ENCODE measurements around the gene LST1.
"Not testable (repeated sequence)": the region's sequence is repeated elsewhere in the genome, so short reads cannot be mapped to it uniquely, and the experiment has no call there.

Gene LST1

DNA sequence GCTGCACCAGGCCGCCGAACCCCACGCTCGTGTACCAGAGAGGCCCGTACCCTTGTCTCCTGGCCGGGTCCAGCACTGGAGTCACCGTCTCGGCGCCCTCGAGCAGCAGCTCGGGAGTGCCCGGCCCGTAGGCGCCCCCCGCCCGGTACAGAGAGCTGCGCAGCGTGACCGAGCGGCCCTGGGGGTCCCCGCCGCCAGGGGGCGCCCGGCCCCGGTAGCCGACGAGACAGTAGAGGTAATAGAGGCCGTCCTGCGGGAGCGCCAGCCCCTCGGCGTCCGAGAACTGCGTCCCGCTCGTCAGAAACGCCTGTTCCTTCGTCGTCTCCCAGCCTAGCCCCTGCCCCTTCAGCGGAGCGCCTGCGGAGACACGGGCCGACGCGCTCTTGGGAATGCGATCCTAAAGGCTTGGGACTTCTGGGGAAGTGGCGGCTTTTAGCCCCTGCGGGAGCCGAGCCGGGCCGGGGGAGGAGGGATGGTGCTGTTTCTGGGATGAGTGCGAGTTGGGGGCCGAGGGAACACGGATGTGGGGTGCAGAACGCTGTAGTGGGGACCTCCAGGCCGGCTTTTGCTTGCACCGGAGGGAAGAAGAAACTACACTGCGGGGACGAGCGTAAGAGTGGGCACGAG lies 5.2 kb upstream of the LST1 start:
- DNase-seq (ENCODE audit: low read depth in 2 of 2) = peak; percentile 87 to 89

- DNase-seq (ENCODE audit: low read depth in 2 of 2) = no peak
These were observed 4.4 kb upstream of the LST1 start for GRCh38 chr6:31581434-31582229.

GRCh38 chr6:31582230-31582643 lies 3.8 kb upstream of the LST1 start, which contains the start of gene LTB:
Gene LTB (minus strand): TSS chr6:31582424. CDS start chr6:31582417, 7 bp downstream.
- DNase-seq (ENCODE audit: low read depth in 2 of 2) = peak in 1 of 2 donors; percentile 55

GRCh38 chr6:31585491-31585890 lies 586 bp upstream of the LST1 start:
- no peak for DNase-seq (ENCODE audit: low read depth in 2 of 2)

- DNase-seq (ENCODE audit: low read depth in 2 of 2) = no peak
These were observed 663 bp downstream of the LST1 start for GRCh38 chr6:31586599-31587281.

GRCh38 chr6:31587791-31588777 lies 2.0 kb downstream of the LST1 start:
- no peak for DNase-seq (ENCODE audit: low read depth in 2 of 2)

DNA sequence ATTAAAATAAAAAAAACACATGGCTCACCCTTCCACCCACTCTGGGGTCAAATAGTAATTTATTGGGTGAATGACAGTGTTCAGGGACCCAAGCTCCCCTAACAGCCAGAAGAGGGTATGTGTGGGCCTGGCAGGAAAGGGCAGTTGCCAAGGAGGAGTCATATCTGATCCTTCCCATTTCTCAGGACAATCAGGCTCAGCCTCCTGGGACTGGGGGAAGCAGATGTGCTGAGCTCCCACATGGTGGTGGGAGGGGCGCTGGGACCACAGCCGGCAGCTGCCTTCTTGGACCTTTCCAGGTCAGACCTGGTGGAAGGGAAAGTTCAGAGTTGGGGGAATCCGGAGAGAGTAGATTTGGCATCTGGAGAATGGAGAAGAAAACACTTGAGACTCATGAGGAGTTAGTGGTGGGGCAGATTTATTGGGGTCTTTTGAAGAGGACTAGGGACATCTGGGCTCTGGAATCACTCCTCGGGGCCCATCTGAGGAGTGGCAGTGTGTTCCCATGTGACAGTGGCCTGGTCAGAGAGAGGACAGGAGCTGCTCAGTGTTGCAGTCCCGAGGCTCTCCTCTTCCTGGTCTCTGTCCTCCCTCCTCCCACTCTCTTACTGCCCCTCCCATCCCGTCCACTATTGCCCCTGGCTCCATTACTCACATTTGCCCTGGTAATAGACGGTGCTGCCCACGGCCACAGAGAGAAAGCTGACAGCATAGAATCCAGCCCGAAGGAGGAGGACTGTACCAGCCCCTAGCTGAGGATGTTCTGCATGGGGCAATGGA lies 3.0 kb downstream of the LST1 start:
- no peak for DNase-seq (ENCODE audit: low read depth in 2 of 2)

DNA sequence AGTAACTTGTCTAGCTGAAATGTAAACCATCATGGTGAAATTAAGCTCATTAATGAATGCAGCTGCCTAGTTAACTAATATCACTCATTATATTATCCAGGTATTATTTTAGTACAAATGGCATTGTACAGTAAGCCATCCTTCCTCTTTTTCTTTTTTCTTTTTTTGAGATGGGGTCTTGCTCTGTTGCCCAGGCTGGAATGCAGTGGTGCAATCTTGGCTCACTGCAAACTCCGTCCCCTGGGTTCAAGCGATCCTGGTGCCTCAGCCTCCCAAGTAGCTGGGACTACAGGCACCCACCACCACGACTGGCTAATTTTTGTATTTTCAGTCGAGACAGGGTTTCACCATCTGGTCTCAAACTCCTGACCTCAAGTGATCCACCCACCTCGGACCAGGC lies 4.6 kb downstream of the LST1 start:
- not testable (repeated sequence) for DNase-seq (ENCODE audit: low read depth in 2 of 2)

GRCh38 chr6:31592396-31592771 lies 6.3 kb downstream of the LST1 start:
- no peak for DNase-seq (ENCODE audit: low read depth in 2 of 2)

- DNase-seq (ENCODE audit: low read depth in 2 of 2) = no peak
These were observed 10.9 kb downstream of the LST1 start for GRCh38 chr6:31597006-31597405.

- no peak for DNase-seq (ENCODE audit: low read depth in 2 of 2)
These were observed 21.2 kb downstream of the LST1 start for GRCh38 chr6:31607317-31607716.

GRCh38 chr6:31609519-31610406 lies 23.7 kb downstream of the LST1 start:
- DNase-seq (ENCODE audit: low read depth in 2 of 2) = no peak

GRCh38 chr6:31610968-31611367 lies 24.9 kb downstream of the LST1 start:
- DNase-seq (ENCODE audit: low read depth in 2 of 2) = no peak

DNA sequence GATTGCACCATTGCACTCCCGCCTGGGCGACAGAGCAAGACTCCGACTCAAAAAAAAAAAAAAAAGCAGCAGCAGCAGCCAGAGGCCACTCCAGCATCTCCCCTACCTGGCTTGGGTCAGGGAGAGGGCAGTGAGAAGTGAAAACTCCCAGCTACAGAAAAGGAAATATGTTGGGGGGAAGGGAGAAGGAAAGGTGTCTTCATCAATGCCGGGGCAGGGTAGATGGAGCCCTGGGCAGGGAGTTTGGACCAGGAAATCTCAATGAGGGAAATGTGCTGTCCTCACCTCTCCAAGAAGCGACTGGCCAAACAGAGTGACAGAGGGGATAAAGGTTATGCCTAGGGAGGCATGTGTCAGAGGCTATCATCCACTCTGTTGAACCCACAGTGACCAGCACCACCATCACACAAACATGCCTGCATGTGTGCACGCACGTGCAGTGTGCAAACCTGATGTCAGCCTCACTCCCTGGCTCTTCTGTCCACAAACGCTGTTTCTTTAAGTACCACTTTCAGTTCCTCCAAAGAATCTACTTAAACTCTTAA lies 28.1 kb downstream of the LST1 start:
- no peak for DNase-seq (ENCODE audit: low read depth in 2 of 2)

DNA sequence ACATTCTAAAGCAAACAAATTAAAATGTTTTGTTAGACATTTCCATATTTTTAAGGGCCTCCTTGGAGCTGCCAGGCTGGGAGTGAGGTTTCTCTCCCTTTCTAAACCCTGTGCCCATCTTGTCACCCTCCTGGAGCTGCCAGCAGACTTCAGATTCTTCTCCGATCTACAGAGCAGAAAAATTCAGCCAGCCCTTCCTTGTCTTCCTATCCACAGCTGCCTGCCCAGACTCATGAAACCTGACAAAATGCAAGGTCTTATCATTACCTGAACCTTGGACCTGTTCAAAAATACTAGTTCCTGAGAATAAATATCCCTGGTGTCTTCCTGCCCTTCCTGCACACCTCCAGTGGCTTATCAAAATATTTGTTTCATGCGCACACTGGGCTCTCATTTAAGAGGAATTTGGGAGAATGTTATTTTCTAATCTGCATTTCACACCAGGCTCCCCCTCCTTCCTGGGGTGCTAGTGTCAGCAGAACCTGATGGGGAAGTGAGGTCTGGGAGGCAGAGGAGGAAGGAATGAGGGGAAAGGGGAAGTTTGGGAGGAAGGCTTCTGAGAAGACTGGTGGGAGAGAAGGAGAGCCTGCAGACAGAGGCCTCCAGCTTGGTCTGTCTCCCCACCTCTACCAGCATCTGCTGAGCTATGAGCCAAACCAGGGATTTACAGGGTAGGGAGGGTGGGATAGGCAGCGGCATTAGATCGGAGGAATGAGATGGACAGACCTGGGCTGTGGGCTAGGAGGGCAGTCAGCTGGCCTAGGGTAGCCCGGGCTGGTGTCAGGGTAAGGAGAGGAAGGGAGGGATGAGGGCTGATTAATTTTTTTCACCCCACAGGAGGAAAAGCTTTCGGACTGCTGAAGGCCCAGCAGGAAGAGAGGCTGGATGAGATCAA lies 28.9 kb downstream of the LST1 start, which contains the start of gene AIF1:
Gene AIF1 (plus strand): TSS at position 551 of the 895 bp plus-strand sequence. CDS start 96 bp downstream, at position 647.
- no peak for DNase-seq (ENCODE audit: low read depth in 2 of 2)

GRCh38 chr6:31615748-31616147 lies 29.7 kb downstream of the LST1 start:
- no peak for DNase-seq (ENCODE audit: low read depth in 2 of 2)

DNA sequence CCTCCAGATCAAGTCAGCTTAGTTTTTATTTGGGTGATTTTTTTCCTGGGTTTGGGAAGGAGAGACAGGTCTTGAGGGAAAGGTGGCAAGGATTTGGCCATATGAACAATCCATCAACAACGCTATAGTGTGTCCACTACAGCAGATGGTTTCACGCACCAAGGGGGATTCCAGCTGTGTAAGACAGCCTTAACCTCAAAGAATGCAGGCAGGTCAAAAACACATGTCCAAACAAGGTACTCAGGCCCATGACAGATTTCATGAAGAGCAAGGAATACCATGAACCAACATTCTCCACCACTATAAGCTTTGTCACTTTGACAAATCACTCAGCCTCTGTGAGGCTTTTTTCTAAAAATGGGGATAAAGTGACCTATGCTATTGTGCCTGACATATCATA lies 30.9 kb downstream of the LST1 start:
- no peak for DNase-seq (ENCODE audit: low read depth in 2 of 2)

Data from stimulated activated CD4-positive, alpha-beta T cell treated with anti-CD3 and anti-CD28 coated beads, Interleukin-1b, Interleukin-23, amount 100 ng/mL, for 1 hour (primary cell).